Activated naive CD4-positive, alpha-beta T cell treated with anti-CD3 and anti-CD28 coated beads, Interleukin-2, amount 50 U/mL, for 72 hours (primary cell): ENCODE results near the gene HSD17B1. TPM values are rescaled to one million over a fixed set of nuclear protein-coding genes. Genes with fewer than 3 reads are reported as not detected.

Source experiments
- ATAC-seq, 2 donors: fragments of 150-1000 bp; cut with Tn5 transposase; 2 replicates each; pipeline ENCODE4 v1.10.0; 2021; ENCODE audit warnings: mild to moderate bottlenecking in 2 of 2, moderate library complexity in 2 of 2
- DNase-seq, 2 donors: peaks; one replicate each; pipeline ENCODE4 v3.0.0; 2021 to 2022; ENCODE audit warnings: low spot score in 2 of 2
- H3K27ac Mint-ChIP-seq, 2 donors: one replicate each; pipeline ENCODE4 v1.8.0; 2022; ENCODE audit warnings: mild to moderate bottlenecking in 2 of 2, mixed read lengths in 2 of 2
- H3K36me3 Mint-ChIP-seq, 2 donors: one replicate each; pipeline ENCODE4 v1.8.0; 2022; ENCODE audit warnings: mixed read lengths in 2 of 2
- H3K9me3 Mint-ChIP-seq, 2 donors: one replicate each; pipeline ENCODE4 v1.8.0; 2022; ENCODE audit warnings: mixed read lengths in 2 of 2
- total RNA-seq, 2 donors: library from RNA; stranded (reverse); gene quantifications; one replicate each; pipeline ENCODE4 v1.2.3, GENCODE V29; 2022

HSD17B1 gene
- total RNA-seq, 2 donors from 2014 or later: 0.76 to 1.7 TPM

GRCh38 chr17:42520540-42520951 is 32.2 kb upstream of the HSD17B1 start:
- no peaks in the 10 kb centered on the region for H3K9me3 Mint-ChIP-seq
- H3K36me3 Mint-ChIP-seq: peaks cover 0 to 4% of the 10 kb centered on the region in 2 donors
- DNase-seq (no peak), ATAC-seq (no peak)
- peak overlapping the region in 1 of 2 donors; percentile 70 for H3K27ac Mint-ChIP-seq

GRCh38 chr17:42521036-42521435 is 31.7 kb upstream of the HSD17B1 start:
- DNase-seq: no peak
- Mint-ChIP-seq H3K9me3 (no peaks in the 10 kb centered on the region), H3K27ac (no peak overlapping the region), H3K36me3 (peaks cover 0 to 4% of the 10 kb centered on the region in 2 donors)
- peak; percentile 42 to 47 for ATAC-seq

GRCh38 chr17:42521666-42522262 is 31.0 kb upstream of the HSD17B1 start:
- no peaks in the 10 kb centered on the region for H3K9me3 Mint-ChIP-seq
- DNase-seq: no peak
- peaks cover 0 to 4% of the 10 kb centered on the region in 2 donors for H3K36me3 Mint-ChIP-seq
- no peak overlapping the region for H3K27ac Mint-ChIP-seq
- ATAC-seq: no peak

- Mint-ChIP-seq H3K9me3 (no peaks in the 10 kb centered on the region), H3K36me3 (peaks cover 0 to 4% of the 10 kb centered on the region in 2 donors), H3K27ac (peak overlapping the region in 1 of 2 donors; percentile 27)
- no peak for DNase-seq
- no peak for ATAC-seq
These were observed 30.4 kb upstream of the HSD17B1 start for GRCh38 chr17:42522263-42522790.

- ATAC-seq: no peak
- peaks cover 0 to 4% of the 10 kb centered on the region in 2 donors for H3K36me3 Mint-ChIP-seq
- DNase-seq: no peak
- no peaks in the 10 kb centered on the region for H3K9me3 Mint-ChIP-seq
- H3K27ac Mint-ChIP-seq: peak overlapping the region in 1 of 2 donors; percentile 27
These were observed 29.9 kb upstream of the HSD17B1 start for GRCh38 chr17:42522798-42523278.

- Mint-ChIP-seq H3K9me3 (no peaks in the 10 kb centered on the region), H3K27ac (no peak overlapping the region), H3K36me3 (peaks cover 0 to 4% of the 10 kb centered on the region in 2 donors)
- DNase-seq: no peak
- ATAC-seq: no peak
These were observed 27.5 kb upstream of the HSD17B1 start for GRCh38 chr17:42525221-42525620.

- H3K9me3 Mint-ChIP-seq: no peaks in the 10 kb centered on the region
- no peak for DNase-seq
- H3K27ac Mint-ChIP-seq: no peak overlapping the region
- H3K36me3 Mint-ChIP-seq: peaks cover 0 to 4% of the 10 kb centered on the region in 2 donors
- ATAC-seq: no peak
These were observed 26.7 kb upstream of the HSD17B1 start for GRCh38 chr17:42526031-42526444.

GRCh38 chr17:42527932-42528331 is 24.8 kb upstream of the HSD17B1 start:
- Mint-ChIP-seq H3K9me3 (no peaks in the 10 kb centered on the region), H3K27ac (no peak overlapping the region), H3K36me3 (no peaks in the 10 kb centered on the region)
- no peak for ATAC-seq
- no peak for DNase-seq

- no peak for DNase-seq
- no peaks in the 10 kb centered on the region for H3K9me3 Mint-ChIP-seq
- no peak overlapping the region for H3K27ac Mint-ChIP-seq
- no peak for ATAC-seq
- H3K36me3 Mint-ChIP-seq: no peaks in the 10 kb centered on the region
These were observed 23.7 kb upstream of the HSD17B1 start for GRCh38 chr17:42529061-42529460.

GRCh38 chr17:42530952-42531454 is 21.7 kb upstream of the HSD17B1 start:
- H3K27ac Mint-ChIP-seq: peak overlapping the region in 1 of 2 donors; percentile 29
- H3K36me3 Mint-ChIP-seq: peaks cover 0 to 5% of the 10 kb centered on the region in 2 donors
- no peaks in the 10 kb centered on the region for H3K9me3 Mint-ChIP-seq
- no peak for DNase-seq
- no peak for ATAC-seq

- H3K36me3 Mint-ChIP-seq: peaks cover 0 to 5% of the 10 kb centered on the region in 2 donors
- no peaks in the 10 kb centered on the region for H3K9me3 Mint-ChIP-seq
- DNase-seq (peak in 1 of 2 donors; percentile 64), ATAC-seq (peak; percentile 16 to 23)
- H3K27ac Mint-ChIP-seq: peak overlapping the region in 1 of 2 donors; percentile 29
These were observed 21.0 kb upstream of the HSD17B1 start for GRCh38 chr17:42531455-42532354.

- Mint-ChIP-seq H3K9me3 (no peaks in the 10 kb centered on the region), H3K36me3 (peaks cover 5 to 8% of the 10 kb centered on the region in 2 donors), H3K27ac (peak overlapping the region; percentile 46 to 97)
- ATAC-seq: no peak
- DNase-seq: no peak
These were observed 17.3 kb upstream of the HSD17B1 start for GRCh38 chr17:42535155-42536047.

- Mint-ChIP-seq H3K27ac (peak within 1 kb of the TSS; percentile 92 to 97), H3K36me3 (peaks cover 7 to 14% of the 10 kb centered on the region in 2 donors), H3K9me3 (no peaks in the 10 kb centered on the region)
- DNase-seq (peak; percentile 90 to 93), ATAC-seq (peak; percentile 90 to 92)
These were observed 16.7 kb upstream of the HSD17B1 start, which contains the start of gene NAGLU for GRCh38 chr17:42536048-42536371. Gene NAGLU (plus strand): TSS chr17:42536241. CDS start chr17:42536273, 32 bp downstream.

- Mint-ChIP-seq H3K36me3 (peaks cover 12 to 16% of the 10 kb centered on the region in 2 donors), H3K9me3 (no peaks in the 10 kb centered on the region), H3K27ac (peak overlapping the region; percentile 92 to 97)
- peak; percentile 75 to 85 for ATAC-seq
- peak; percentile 77 to 89 for DNase-seq
These were observed 16.2 kb upstream of the HSD17B1 start for GRCh38 chr17:42536372-42537155.

- peak overlapping the region in 1 of 2 donors; percentile 97 for H3K27ac Mint-ChIP-seq
These were observed 15.4 kb upstream of the HSD17B1 start for GRCh38 chr17:42537156-42537805.

More at GRCh38 chr17:42537156-42537805, 15.4 kb upstream of the HSD17B1 start:
- H3K36me3 Mint-ChIP-seq: peaks cover 13 to 16% of the 10 kb centered on the region in 2 donors
- DNase-seq (no peak), ATAC-seq (no peak)
- no peaks in the 10 kb centered on the region for H3K9me3 Mint-ChIP-seq
